ENCODE data around the gene TGDS. TPM values are rescaled to one million over a fixed set of nuclear protein-coding genes. Genes with fewer than 3 reads are reported as not detected.

TGDS gene
- total and polyA plus RNA-seq, 2 of the 8 experiments (the other 6 are each of a cell fraction or from before 2014, with no cell fraction given): 11.6 to 11.8 TPM

GRCh38 chr13:94613051-94613450 is 17.1 kb upstream of the TGDS start (continued):
- TF ChIP-seq USF2 (IDR thresholded peaks at IDR 0.05; ENCODE audit: low read length): no peak
- no peak for TF ChIP-seq TAF7 (optimal IDR thresholded peaks at IDR 0.05; ENCODE audit: borderline replicate concordance, low read depth, low read length)
- TF ChIP-seq ZNF274 (IDR thresholded peaks at IDR 0.05; ENCODE audit: borderline replicate concordance, extremely low read depth, low read length): no peak
- no peak for TF ChIP-seq KDM5A (IDR thresholded peaks at IDR 0.05; ENCODE audit: low read length)
- TF ChIP-seq BRCA1 (IDR thresholded peaks at IDR 0.05; ENCODE audit: low read depth, low read length): no peak
- no peak for TF ChIP-seq EP300 (IDR thresholded peaks at IDR 0.05; ENCODE audit: borderline replicate concordance in 1 of 2, low read depth in 2 of 2, low read length in 2 of 2)

Measured in H1 (cell line).